Mesendoderm (in vitro differentiated cells): ENCODE results near the gene GGT5.
"Not testable (repeated sequence)": the region's sequence is repeated elsewhere in the genome, so short reads cannot be mapped to it uniquely, and the experiment has no call there.

Source experiments
- DNase-seq: peaks from one replicate; pipeline ENCODE4 v3.0.0; 2013
- H2AK5ac ChIP-seq: 2 replicates; pipeline ENCODE4 v1.6.1; 2013; ENCODE audit warnings: low read length, inconsistent platforms
- H2BK120ac ChIP-seq: 2 replicates; pipeline ENCODE4 v1.6.1; 2013; ENCODE audit warnings: low read depth, mild to moderate bottlenecking, low read length, moderate library complexity, mixed read lengths
- H2BK15ac ChIP-seq: replicated peaks from 2 replicates; pipeline ENCODE4 v1.6.1; 2013; ENCODE audit warnings: low read depth, mild to moderate bottlenecking, moderate library complexity
- H2BK5ac ChIP-seq: 2 replicates; pipeline ENCODE4 v1.6.1; 2013; ENCODE audit warnings: low read length, inconsistent platforms
- H3K18ac ChIP-seq: 2 replicates; pipeline ENCODE4 v1.6.1; 2013; ENCODE audit warnings: mild to moderate bottlenecking, low read length, mixed read lengths
- H3K23ac ChIP-seq: one replicate; pipeline ENCODE4 v1.6.1; 2013; ENCODE audit warnings: low read length
- H3K27ac ChIP-seq: 2 replicates; pipeline ENCODE4 v1.5.1; 2013; ENCODE audit warnings: low read depth, mild to moderate bottlenecking, inconsistent platforms, low read length, moderate library complexity
- H3K27me3 ChIP-seq: 2 replicates; pipeline ENCODE4 v1.6.1; 2013; ENCODE audit warnings: low read length, control low read depth, mild to moderate bottlenecking, inconsistent platforms; ENCODE audit not compliant: insufficient read depth, poor library complexity
- H3K36me3 ChIP-seq: 2 replicates; pipeline ENCODE4 v1.6.1; 2013; ENCODE audit warnings: low read length, inconsistent platforms; ENCODE audit not compliant: control insufficient read depth, insufficient read depth
- H3K4ac ChIP-seq: one replicate; pipeline ENCODE4 v1.6.1; 2013; ENCODE audit warnings: low read depth, mild to moderate bottlenecking, low read length, moderate library complexity
- H3K4me1 ChIP-seq: 2 replicates; pipeline ENCODE4 v1.6.1; 2013; ENCODE audit warnings: low read depth, low read length, inconsistent platforms; ENCODE audit not compliant: control insufficient read depth
- H3K4me2 ChIP-seq: 2 replicates; pipeline ENCODE4 v1.6.1; 2013; ENCODE audit warnings: low read length
- H3K4me3 ChIP-seq: 2 replicates; pipeline ENCODE4 v1.5.1; 2013; ENCODE audit warnings: mild to moderate bottlenecking, low read length
- H3K56ac ChIP-seq: one replicate; pipeline ENCODE4 v1.6.1; 2013; ENCODE audit warnings: low read length
- H3K79me1 ChIP-seq: 2 replicates; pipeline ENCODE4 v1.6.1; 2013; ENCODE audit warnings: low read length, inconsistent platforms
- H3K79me2 ChIP-seq: 2 replicates; pipeline ENCODE4 v1.6.1; 2013; ENCODE audit warnings: mild to moderate bottlenecking, low read length; ENCODE audit not compliant: control insufficient read depth, insufficient read depth
- H3K9ac ChIP-seq: 2 replicates; pipeline ENCODE4 v1.6.1; 2013; ENCODE audit warnings: low read length, inconsistent platforms
- H4K5ac ChIP-seq: one replicate; pipeline ENCODE4 v1.6.1; 2013; ENCODE audit warnings: low read length
- H4K8ac ChIP-seq: one replicate; pipeline ENCODE4 v1.6.1; 2013; ENCODE audit warnings: low read depth, mild to moderate bottlenecking, control low read depth, low read length, moderate library complexity
- WGBS: extraction: QIAGEN DNeasy Blood & Tissue Kit; methylation state at CpG from one replicate; pipeline ENCODE4 v1.1.7; 2013; ENCODE audit warnings: low lambda C conversion rate, missing lambda C conversion rate; ENCODE audit not compliant: insufficient coverage; ENCODE audit errors: extremely low coverage; 5-methylcytosine and 5-hydroxymethylcytosine counted together

GGT5 gene

DNA sequence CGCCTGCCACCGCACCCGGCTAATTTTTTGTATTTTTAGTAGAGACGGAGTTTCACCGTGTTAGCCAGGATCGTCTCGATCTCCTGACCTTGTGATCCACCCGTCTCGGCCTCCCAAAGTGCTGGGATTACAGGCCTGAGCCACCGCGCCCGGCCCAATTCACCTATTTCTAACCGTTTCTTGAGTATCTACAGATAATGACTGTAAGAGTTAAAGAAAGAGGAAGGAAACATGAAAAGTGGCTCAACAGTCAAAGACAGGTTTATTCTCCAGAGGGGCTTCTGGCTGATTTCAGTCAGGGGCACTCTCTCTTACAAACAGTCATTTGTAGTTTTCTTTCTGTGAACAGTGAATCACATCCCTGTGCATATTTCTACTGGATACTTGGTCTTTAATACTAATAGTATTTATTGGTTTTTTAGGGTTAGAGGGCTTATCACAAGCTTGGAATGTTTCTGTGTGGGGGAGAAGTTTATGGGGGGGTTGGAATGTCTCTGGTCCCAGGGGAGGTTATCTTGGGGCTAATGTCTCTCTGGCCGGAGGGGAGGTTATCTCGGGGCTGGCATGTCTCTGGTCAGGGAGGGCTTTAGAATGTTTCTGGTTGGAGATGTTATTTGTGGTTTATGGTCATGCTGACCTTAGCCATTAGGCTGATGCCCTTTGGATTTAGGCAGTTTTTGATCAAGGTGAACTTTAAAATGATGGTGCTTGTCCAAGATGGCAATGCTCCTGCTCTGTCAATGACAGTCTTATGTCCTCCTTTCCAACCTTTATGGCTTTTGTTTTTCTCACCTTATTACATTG is 38.2 kb downstream of the GGT5 start:
- H3K56ac ChIP-seq, H3K36me3 ChIP-seq, H3K9ac ChIP-seq, H2BK120ac ChIP-seq, H2AK5ac ChIP-seq, H3K79me1 ChIP-seq, H2BK15ac ChIP-seq, DNase-seq, H3K18ac ChIP-seq, H4K8ac ChIP-seq, H2BK5ac ChIP-seq, H3K27ac ChIP-seq, H3K79me2 ChIP-seq, H3K23ac ChIP-seq, H3K4me2 ChIP-seq, H4K5ac ChIP-seq, H3K4me3 ChIP-seq, H3K4ac ChIP-seq, H3K4me1 ChIP-seq, H3K27me3 ChIP-seq: not testable (repeated sequence)
- WGBS = no CpG with 5 or more reads among the region's 15 CpGs

DNA sequence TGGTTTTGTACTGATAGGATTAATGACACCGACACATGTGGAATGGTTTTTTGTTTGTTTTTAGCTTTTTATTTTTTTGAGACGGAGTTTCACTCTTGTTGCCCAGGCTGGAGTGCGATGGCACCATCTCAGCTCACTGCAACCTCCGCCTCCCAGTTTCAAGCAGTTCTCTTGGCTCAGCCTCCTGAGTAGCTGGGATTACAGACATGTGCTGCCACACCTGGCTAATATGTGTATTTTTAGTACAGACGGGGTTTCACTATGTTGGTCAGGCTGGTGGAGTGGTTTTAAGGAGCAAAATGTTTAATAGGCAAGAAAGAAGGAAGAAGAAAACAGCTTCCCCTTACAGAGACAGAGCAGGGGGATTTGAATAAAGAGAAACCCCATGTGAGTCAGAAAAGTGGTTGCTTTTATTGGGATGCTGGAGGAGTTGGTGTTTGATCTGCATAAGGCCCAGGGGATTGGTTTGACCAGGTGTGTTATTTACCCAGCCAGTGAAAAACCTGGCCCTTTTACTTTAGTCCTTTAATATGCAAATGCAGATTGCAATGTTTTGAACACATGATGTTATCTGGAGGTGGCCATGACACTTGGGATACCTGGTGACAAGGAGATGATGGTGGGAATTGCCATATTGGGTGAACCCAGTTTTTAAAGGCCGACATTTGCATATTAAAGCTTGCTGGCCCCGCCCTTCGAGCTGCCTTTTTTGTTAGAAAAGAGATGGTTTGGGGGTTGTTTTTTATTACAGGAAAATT is 39.3 kb downstream of the GGT5 start:
- Histone ChIP-seq H4K5ac (no peak overlapping the region), H2BK5ac (no peak overlapping the region), H3K56ac (no peak overlapping the region), H3K18ac (no peak overlapping the region), H3K4ac (no peak overlapping the region), H3K79me1 (no peaks in the 10 kb centered on the region), H3K79me2 (no peaks in the 10 kb centered on the region), H3K27ac (no peak overlapping the region), H3K36me3 (no peaks in the 10 kb centered on the region), H3K27me3 (no peaks in the 10 kb centered on the region), H3K23ac (no peak overlapping the region), H3K4me3 (no peak overlapping the region), H3K4me2 (no peak overlapping the region), H2AK5ac (no peak overlapping the region), H3K4me1 (no peaks in the 10 kb centered on the region), H2BK120ac (no peak overlapping the region), H2BK15ac (no peak overlapping the region), H3K9ac (no peak overlapping the region), H4K8ac (no peak overlapping the region)
- no peak for DNase-seq
- no CpG with 5 or more reads among the region's 8 CpGs for WGBS

DNA sequence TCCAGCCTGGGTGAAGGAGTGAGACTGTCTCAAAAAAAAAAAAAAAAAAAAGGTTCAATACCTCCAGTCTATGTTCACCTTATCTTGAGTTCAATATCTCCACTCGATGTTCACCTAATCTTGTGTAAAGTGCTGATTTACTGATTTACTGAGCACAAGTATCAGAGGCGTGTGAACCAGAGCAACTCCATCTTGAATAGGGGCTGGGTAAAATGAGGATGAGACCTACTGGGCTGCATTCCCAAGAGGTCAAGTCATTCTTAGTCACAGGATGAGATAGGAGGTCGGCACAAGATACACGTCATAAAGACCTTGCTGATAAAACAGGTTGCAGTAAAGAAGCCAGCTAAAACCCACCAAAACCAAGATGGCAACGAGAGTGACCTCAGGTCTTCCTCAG is 41.0 kb downstream of the GGT5 start:
- not testable (repeated sequence) for DNase-seq, H2BK15ac ChIP-seq, H3K79me1 ChIP-seq, H2BK5ac ChIP-seq, H3K56ac ChIP-seq, H2BK120ac ChIP-seq, H3K27me3 ChIP-seq, H3K18ac ChIP-seq, H4K5ac ChIP-seq, H3K4ac ChIP-seq, H4K8ac ChIP-seq, H3K23ac ChIP-seq, H2AK5ac ChIP-seq, H3K27ac ChIP-seq, H3K9ac ChIP-seq, H3K79me2 ChIP-seq, H3K36me3 ChIP-seq, H3K4me3 ChIP-seq, H3K4me2 ChIP-seq, H3K4me1 ChIP-seq
- no CpG with 5 or more reads among the region's 5 CpGs for WGBS

DNA sequence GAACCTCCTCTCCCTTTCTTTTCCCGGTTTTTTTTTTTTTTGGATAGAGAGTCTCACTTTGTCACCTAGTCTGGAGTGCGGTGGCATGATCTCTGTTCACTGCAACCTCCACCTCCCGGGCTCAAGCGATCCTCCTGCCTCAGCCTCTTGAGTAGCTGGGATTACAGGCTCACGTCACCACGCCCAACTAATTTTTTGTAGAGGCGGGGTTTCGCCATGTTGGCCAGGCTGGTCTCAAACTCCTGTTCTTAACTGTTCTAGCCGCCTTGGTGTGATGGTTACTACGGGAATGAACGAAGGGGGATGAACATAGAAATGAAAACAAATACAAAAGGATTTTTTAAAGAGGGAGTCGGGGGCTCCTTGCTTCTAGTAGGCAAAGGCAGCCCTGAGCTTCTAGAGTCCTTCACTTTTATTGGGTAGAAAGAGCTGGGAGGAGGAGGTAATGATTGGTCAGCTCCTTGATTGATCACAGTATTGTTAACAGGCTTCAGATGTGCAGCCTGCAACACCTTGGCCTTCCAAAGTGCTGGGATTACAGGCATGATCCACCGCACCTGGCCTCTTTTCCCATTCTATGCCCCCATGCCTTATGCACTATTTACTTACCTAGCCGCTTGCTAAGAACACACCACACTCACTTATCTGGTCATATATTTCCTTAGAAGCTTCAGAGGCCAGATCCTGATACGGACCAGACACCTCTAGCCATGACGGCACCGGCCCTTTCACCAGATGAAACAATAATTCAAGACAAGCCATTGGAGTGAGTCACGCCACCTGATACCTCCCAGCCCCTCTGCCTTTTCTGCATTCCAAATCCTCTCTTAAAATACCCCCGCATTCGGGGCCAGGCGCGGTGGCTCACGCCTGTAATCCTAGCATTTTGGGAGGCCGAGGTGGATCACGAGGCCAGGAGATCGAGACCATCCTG is 42.9 kb downstream of the GGT5 start:
- Histone ChIP-seq H3K4me3 (no peak overlapping the region), H3K18ac (no peak overlapping the region), H3K36me3 (no peaks in the 10 kb centered on the region), H3K4ac (no peak overlapping the region), H3K4me1 (no peaks in the 10 kb centered on the region), H3K79me2 (no peaks in the 10 kb centered on the region), H4K5ac (no peak overlapping the region), H3K79me1 (no peaks in the 10 kb centered on the region), H3K56ac (no peak overlapping the region), H2BK5ac (no peak overlapping the region), H3K4me2 (no peak overlapping the region), H3K27me3 (no peaks in the 10 kb centered on the region), H3K27ac (no peak overlapping the region), H3K9ac (no peak overlapping the region), H3K23ac (no peak overlapping the region), H2BK15ac (no peak overlapping the region), H4K8ac (no peak overlapping the region), H2BK120ac (no peak overlapping the region), H2AK5ac (no peak overlapping the region)
- no CpG with 5 or more reads among the region's 26 CpGs for WGBS
- DNase-seq = no peak

DNA sequence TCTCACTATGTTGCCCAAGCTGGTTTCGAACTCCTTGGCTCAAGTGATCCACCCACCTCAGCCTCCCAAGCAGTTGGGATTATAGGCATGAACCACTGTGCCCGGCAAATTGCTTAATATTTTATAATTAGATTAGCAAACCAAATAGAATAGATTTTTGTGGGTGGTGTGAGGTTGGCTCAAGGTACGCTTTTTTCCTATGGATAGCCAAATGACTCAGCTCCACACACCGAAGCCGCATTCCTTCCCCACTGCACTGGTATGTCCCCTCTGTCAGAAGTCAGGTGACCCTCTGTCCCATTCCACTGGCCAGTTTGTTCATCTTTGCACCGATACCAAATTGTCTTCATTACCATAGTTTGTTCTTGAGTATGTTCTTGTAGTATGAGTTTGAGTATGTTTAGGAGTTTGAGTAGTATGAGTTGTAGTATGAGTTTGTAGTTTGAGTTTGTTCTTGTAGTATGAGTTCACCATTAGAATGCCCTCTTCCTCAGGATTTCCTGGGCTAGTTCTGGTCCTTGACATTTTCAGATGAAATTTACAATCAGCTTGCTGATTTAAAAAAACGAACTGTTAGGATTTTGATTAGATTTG is 44.2 kb downstream of the GGT5 start:
- H4K8ac ChIP-seq = no peak overlapping the region
- H3K4ac ChIP-seq = no peak overlapping the region
- no peak overlapping the region for H4K5ac ChIP-seq
- no peak overlapping the region for H3K4me3 ChIP-seq
- H3K27ac ChIP-seq = no peak overlapping the region
- H3K36me3 ChIP-seq = no peaks in the 10 kb centered on the region
- no peak overlapping the region for H2AK5ac ChIP-seq
- no peak overlapping the region for H3K23ac ChIP-seq
- H3K9ac ChIP-seq = no peak overlapping the region
- H3K79me1 ChIP-seq = no peaks in the 10 kb centered on the region
- no peak overlapping the region for H3K18ac ChIP-seq
- no peak overlapping the region for H3K4me2 ChIP-seq
- peak; percentile 53 for DNase-seq
- no peak overlapping the region for H3K56ac ChIP-seq
- no peaks in the 10 kb centered on the region for H3K27me3 ChIP-seq
- H2BK15ac ChIP-seq = no peak overlapping the region
- H3K79me2 ChIP-seq = no peaks in the 10 kb centered on the region
- H2BK5ac ChIP-seq = no peak overlapping the region
- no peak overlapping the region for H2BK120ac ChIP-seq
- no CpG with 5 or more reads among the region's 7 CpGs for WGBS
- H3K4me1 ChIP-seq = no peaks in the 10 kb centered on the region
